Activated CD8-positive, alpha-beta memory T cell treated with anti-CD3 and anti-CD28 coated beads, Interleukin-2, amount 50 U/mL, for 1 hour (primary cell): Measurements from ENCODE around the gene HSFX2.
"Not testable (repeated sequence)": the region's sequence is repeated elsewhere in the genome, so short reads cannot be mapped to it uniquely, and the experiment has no call there.

Source experiments
- DNase-seq: peaks from one replicate; pipeline ENCODE4 v3.0.0-alpha.2; 2020; ENCODE audit errors: extremely low read depth

Gene HSFX2, protein sequence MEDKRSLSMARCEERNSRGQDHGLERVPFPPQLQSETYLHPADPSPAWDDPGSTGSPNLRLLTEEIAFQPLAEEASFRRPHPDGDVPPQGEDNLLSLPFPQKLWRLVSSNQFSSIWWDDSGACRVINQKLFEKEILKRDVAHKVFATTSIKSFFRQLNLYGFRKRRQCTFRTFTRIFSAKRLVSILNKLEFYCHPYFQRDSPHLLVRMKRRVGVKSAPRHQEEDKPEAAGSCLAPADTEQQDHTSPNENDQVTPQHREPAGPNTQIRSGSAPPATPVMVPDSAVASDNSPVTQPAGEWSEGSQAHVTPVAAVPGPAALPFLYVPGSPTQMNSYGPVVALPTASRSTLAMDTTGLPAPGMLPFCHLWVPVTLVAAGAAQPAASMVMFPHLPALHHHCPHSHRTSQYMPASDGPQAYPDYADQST

DNA sequence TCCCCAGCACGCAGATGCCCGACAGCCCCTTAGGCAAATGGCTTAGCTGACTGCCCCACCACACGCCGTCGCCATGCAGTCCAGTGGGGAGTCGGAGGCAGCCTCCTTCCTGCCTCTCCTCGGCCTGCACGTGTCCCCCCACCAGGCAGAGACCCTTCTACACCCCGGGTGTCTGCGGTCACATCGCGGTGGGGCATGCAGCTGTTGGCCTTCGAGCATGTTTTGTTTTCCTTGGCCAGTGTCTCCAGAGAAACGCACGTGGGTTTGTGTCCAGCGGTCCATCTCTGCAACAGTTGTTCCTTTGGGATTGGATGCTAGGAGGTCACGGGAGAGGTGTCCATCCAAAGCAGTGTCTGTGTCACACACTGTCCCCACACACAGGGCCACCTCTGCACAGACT lies at the start of gene HSFX2:
Gene HSFX2, minus strand, starts transcription at position 101 of the 400 bp plus-strand sequence. CDS start 614 bp downstream, outside the sequence.
- not testable (repeated sequence) for DNase-seq

DNA sequence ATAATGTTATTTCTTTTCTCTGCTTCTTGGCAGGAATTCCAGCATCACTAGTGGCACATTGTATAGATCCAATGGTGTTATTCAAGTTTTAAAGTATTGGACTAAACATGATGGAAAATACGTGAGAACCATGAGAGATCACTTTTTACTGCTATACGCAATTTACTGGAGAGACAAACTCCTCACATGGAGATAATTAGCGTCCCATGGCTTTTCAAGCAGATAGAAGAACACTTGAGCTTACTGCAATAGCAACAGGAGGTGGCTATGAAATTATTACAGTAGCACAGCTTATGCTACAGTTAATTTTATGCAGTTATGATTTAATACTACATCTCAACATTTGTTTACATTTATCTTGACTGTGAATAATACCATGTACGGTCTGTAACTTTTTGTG lies 48.4 kb upstream of the HSFX2 start:
- no peak for DNase-seq

DNA sequence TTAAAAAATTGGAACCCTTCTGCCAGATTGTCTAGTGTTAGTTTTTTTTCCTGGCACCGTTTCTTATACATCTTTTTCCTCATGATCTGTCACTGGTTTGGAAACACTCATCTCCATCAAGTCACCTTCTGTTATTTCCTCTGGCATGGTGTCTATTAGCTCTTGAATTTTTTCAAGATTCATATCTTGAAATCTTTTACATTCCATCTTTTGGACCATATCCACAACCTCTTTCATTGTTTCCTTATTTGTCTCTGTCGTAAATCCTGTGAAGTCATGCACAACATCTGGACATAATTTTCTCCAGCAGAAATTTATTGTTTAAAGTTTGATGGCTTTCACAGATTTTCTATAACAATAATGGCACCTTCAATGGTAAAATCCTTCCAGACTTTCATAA lies 46.7 kb upstream of the HSFX2 start:
- no peak for DNase-seq

DNA sequence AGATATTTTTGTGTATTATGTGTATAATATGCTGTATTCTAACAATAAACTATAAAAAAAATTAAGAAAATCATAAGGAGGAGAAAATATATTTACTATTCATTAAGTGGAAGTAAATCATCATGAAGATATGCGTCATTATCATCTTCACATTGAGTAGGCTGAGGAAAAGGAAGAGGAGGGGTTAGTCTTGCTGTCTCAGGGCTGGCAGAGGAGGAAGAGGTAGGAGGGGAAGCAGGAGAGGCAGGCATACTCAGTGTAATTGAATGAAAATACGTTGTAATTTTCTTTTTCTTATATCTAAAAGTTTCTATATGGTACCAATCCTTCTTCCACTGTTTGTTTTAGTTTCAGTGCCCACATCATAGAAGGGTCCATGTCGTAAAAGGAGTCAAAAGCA lies 46.3 kb upstream of the HSFX2 start:
- DNase-seq: no peak

DNA sequence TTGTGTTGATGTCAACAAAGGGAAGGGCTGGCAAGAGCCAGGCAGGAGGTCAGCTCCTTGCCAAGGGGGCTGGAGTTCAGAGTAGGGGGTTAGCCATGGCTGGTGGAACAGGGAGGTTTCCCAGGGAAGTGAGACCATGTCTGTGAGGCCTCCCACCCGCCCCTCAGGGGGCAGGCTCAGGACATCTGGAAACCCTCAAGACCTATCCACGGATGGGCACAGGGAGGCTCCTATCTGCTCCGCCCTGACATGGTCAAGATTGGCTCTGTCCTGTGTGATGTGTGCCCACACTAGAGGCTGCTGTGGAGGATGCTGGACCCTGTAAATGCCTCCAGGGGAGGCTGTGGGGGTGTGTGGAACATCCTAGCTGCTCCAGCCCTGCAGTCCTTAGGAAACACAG lies 44.5 kb upstream of the HSFX2 start:
- DNase-seq: no peak

DNA sequence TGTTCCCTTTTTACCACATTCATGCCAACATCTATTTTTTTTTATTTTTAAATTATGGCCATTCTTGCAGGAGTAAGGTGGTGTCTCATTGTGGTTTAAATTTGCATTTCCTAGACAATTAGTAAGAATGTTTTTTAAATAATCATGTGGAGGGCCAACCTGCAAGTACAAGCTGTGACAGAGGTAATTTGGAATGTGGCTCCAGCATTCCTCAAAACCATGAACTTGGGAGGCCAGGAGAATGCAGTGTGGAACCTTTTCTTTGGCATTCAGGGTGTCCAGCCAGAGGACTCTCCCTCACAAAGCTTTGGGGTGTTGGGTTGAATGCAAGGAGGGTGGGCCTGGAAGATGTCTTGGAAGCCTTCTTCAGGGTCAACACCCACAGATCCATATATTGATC lies 43.7 kb upstream of the HSFX2 start:
- DNase-seq: no peak

DNA sequence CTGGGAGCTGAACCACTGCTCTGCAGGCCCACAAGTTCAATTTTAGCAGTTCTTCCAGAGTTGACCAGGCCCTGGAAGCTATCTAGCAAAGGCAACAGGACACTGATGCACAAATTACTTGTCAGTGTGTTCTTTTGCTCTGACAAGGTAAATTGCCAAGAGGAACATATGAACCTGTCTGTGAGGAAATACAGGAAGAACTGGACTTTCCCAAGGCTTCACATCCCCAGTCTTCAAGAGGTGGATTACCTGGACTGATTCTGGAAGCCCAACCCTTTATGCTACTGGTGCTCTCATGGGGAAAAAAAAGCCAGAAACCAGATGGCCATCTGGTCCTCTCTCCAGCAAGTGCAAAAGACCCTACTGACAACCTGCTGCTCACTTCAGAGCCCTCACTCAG lies 38.4 kb upstream of the HSFX2 start:
- no peak for DNase-seq

DNA sequence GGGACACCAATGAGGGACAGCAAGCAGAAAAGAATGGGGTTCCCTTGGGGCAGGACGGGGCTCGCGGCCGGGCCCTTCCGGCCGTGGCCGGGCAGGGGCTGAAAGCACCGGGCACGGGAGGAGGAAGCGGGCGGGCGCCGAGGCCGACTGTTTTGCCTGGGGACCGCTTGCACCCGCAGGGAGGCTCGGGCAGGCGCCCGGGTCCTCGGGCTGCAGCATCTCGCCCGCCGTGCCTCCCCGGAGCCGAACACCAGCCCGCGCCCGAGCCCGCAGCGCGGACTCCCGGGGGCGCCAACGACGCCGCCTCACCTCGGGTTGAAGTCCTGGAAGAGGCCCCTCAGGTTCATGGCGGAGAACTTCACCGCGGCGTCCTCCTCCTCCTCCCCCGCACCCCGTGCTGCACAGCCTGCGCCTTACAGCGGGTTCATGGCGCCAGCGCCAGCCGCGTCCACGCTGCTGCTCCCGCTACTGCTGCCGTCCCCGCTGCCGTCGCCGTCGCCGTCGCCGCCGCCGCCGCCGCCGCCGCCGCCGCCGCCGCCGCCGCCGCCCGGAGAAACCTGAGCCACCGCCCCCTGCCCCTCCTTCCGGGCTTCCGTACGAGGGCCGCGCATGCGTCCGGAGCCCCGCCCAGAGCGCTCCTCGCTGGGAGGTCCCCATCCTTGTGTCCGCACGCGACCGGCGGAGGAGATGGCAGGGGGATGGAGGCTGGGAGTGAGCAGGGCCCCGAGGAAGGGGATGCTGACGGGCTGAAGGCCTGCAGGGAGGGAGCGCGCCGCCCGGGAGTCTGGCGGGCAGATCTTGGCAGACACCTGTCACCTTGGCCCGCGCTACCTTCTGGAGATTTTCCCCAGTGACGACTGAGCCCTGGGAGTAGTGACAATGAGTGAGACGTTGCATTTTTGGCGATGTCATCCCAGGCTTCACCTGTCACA lies 36.4 kb upstream of the HSFX2 start, which contains the start of gene TMEM185A:
Gene TMEM185A, minus strand, starts transcription at position 559 of the 932 bp plus-strand sequence. Its CDS starts 212 bp downstream, at position 347.
- peak; percentile 14 for DNase-seq

DNA sequence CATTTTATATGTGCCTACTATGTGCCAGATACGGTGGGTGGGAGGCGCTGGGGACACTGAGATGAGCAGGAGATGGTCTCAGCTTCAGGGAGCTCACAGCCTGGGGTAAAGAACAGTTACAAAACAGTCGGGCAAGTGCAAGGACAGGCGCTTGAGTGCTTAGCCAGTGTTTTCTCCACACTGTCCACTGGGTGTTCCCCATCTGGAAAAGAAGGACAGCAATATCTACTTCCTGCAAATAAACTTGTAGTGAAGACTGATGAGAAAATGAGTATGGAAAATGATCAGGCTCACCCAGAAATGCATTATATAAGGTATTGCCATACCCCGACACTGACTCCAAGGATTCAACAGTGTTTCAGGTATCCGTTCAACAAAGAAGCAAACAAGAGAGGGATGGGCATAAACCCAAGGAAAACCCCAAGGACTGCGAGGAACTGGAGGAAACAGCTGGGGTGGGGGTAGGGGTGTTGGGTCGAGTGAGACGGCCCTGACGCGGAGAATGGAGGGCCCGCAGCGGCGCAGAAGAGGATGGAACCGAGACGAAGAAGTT lies 35.6 kb upstream of the HSFX2 start:
- DNase-seq: no peak

DNA sequence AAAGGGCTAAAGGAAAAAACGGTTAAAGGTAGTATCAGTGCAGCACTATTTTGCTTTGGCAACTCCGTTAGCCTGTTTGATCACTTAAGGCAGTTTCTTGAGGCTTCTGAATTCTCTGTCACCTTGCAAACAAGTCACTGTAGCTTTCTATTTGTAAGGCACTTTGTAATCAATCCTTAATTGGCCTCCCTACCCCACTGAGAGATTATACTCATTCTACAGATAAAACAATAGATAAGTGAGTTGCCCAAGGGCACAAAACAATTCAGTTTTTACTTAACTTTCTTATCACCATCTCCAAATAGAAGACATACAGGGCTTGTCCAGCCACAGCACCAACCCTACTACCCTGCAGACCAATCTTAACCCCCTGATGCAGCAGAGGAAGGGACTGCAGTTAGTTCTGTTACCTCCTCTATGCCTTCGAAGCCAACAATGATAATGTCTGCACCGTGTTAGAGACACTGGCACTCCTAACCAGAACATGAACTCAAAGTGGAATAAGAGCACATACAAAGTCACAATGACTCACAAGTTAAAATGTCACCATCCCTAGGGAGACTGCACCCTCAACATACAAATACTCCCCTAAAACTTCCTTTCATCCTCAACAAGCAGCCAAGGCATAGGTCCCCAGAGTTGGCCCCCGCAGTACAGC lies 34.7 kb upstream of the HSFX2 start:
- no peak for DNase-seq

DNA sequence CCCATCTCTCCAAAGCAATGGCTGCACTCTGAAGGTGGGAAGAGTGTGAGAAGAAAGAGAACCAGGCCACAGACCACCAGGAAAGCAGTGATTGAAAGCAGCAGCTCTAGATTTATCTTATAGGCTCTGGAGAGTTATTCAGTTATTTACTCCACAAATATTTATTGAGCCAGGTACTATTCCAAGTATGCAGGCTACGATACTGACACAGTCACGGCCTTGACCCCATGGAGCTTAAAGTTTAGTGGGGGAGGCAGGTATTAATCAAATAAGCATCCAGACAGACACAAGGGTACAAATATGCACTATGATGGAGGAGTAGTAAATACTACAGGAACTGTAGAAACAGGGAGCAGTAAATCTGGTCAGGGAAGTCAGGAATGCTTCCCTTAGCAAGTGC lies 33.7 kb upstream of the HSFX2 start:
- DNase-seq: no peak

DNA sequence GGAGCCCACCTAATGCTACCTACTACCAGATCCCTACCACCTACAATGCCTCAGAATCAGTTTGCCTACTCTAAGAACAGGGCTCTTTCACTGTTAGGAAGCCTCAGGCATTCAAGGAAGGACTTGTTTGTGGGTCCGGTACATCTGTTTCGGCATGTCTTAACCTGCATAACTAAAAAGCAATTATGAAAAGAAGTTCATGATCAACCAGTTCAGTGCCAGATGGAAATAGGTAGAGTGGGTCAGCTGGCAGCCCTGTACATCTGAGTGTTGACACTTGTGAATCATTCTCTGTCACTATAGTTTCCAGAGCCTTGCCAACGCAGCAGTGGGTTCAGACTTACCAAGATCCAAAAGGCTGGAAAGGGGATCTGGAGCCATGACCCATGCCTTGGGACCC lies 33.2 kb upstream of the HSFX2 start:
- DNase-seq: no peak

DNA sequence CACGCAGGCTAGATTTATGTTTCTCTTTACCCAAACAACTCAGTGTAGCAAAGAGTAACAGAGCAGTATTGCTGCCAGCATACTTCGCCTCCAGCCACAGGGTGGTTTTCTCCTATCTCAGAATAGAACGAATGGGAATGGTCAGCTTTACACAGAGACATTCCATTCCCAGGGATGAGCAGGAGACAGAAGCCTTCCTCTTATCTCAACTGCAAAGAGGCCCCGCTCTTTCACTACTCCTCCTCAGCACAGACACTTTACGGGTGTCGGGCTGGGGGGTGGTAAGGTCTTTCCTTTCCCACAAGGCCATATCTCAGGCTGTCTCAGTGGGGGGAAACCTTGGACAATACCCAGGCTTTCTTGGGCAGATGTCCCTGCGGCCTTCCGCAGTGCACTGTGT lies 31.7 kb upstream of the HSFX2 start:
- not testable (repeated sequence) for DNase-seq

DNA sequence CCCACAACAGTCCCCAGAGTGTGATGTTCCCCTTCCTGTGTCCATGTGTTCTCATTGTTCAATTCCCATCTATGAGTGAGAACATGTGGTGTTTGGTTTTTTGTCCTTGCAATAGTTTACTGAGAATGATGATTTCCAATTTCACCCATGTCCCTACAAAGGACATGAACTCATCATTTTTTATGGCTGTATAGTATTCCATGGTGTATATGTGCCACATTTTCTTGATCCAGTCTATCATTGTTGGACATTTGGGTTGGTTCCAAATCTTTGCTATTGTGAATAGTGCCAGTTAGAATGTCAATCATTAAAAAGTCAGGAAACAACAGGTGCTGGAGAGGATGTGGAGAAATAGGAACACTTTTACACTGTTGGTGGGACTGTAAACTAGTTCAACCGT lies 24.5 kb upstream of the HSFX2 start:
- DNase-seq: not testable (repeated sequence)

DNA sequence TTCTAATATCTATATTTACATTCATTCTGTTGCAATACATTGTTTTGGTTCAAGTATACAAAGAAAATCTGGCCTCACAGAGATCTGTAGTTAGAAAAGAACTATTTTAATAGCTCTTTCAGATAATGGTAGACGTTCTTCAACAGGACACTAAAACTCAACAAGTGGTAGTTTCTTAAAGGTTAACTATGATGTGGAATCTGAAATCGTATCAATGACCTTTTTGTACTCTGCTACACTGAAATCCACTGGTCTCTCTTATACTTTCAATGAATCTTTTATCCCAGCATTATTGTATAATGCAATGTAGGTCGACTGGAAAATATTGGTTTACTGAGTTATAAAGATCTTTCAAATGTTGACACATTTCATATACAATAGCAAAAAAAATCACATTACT lies 23.8 kb upstream of the HSFX2 start:
- DNase-seq: no peak

DNA sequence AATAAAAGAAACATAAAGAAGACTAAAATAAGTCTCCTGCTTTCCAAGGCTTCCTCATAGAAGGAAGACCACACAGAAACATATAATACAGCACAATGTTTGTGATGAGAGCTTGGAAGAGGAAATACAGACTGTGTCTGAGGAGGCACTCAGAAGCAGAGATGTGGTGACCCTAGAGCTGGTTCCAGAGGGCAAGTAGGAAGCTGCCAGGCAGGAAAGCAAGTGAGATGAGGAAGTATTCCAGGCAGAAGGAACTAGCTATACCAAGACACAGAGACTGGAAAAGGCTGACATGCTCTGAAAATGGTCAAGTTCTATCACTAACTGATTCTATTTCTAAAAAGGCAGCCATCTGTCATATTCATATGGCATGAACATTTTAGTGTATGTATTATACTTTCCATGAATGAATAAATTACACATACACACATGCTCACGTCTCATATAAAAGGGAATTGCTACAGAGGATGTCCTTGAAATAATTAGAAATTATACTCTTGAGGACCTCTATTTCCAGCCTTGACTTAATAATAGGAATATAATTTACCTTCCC lies 16.6 kb upstream of the HSFX2 start:
- no peak for DNase-seq

DNA sequence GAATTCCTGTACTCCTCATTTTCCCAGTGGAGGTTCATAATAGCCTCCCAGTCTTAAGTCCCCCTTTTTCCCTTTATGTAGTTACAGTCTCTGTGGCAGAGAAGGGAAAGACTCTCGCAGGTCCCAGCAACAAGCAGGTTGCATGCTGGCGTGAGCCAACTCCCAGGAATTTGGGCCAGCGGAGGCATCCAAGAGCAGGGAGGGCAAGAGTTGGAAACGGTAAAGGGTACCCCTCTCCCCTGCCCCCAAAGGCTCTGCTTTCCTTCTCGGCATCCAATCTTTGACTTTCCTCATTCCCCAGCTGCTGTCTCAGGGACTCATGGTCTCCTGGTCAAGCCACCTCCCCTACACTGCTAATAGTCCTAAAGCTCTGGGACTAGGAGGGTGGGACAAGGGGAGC lies 15.4 kb upstream of the HSFX2 start:
- no peak for DNase-seq

DNA sequence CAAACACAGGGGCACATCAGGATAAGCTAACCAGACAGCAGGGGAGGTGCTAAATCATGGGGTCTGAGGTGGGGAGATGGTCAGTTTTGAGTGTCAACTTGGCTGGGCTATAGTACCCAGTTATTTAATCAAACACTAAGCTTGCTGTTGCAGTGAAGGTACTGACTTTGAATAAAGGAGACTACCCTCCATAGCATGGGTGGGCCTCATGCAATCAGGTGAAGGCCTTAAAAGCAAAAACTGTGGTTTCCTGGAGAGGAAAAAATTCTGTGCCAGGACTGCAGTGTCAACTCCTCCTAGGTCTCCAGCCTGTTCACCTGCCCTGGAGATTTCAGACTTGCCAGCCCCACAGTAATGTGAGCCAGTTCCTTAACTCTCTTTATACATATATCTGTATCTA lies 12.6 kb upstream of the HSFX2 start:
- DNase-seq: no peak

DNA sequence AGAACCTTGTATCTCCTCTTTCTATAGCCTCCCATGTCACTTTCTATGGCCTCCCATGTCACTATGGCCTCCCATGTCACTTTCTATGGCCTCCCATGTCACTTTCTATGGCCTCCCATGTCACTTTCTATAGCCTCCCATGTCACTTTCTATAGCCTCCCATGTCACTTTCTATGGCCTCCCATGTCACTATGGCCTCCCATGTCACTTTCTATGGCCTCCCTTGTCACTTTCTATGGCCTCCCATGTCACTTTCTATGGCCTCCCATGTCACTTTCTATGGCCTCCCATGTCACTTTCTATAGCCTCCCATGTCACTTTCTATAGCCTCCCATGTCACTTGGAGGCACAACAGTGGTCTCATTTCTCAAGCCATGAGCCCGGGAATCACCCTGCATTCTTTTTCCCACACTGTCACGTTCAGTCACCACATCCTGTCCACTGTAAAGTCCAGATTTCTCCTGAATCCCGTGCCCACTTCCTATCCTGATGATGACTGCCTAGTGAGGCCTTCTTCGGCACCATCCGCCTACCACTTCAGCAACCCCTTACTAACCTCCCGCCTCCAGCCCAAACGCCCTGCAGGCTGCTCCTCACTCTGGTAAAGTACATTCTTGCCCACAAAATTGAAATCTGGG lies 10.3 kb upstream of the HSFX2 start:
- not testable (repeated sequence) for DNase-seq

DNA sequence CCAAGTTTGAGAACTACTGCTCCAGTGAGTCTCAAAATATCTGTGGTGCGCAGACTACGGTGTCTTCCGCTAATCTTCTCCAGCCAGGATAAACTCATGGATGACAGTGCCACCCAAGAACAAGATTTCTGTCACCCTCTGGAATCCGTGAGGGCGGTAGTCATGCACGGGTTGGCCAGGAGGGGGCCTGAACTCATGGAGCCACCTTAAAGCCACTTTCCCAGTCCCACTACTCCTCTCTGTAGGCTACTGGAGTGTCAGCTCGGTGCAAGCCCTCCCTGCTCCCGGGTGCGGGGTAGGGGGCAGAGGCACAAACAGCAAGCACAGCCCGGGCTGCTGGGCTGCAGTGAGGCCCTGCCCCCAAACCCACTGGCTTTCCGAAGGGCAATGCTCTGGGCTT lies 3.5 kb upstream of the HSFX2 start:
- DNase-seq: not testable (repeated sequence)

DNA sequence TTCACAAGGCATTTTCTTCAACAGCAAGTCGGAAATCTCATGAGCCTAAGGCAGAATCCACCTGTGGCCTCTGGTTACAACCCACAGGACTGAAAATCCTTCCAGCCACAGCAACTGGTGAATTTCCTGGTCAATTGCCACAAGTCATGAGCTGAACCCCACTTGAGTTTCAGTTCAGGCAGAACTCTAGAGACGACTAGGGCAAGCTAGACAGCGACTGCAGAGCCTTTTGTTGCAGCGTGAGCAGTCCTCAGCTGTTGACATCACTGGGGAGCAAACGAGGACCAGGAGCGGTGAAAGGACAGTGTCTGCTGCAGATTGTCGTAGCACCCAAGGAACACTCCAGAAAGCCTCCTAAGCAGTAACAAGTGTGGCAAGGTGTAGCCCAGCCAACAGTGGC lies 829 bp upstream of the HSFX2 start:
- DNase-seq: not testable (repeated sequence)
